DMS153 (cell line): Measurements from ENCODE around the gene ZDHHC19.
"Not testable (repeated sequence)": the region's sequence is repeated elsewhere in the genome, so short reads cannot be mapped to it uniquely, and the experiment has no call there.

Experiments
- DNase-seq: peaks from one replicate; lab custom pipeline; 2025; lab: John Stamatoyannopoulos, UW

The ZDHHC19 gene

DNA sequence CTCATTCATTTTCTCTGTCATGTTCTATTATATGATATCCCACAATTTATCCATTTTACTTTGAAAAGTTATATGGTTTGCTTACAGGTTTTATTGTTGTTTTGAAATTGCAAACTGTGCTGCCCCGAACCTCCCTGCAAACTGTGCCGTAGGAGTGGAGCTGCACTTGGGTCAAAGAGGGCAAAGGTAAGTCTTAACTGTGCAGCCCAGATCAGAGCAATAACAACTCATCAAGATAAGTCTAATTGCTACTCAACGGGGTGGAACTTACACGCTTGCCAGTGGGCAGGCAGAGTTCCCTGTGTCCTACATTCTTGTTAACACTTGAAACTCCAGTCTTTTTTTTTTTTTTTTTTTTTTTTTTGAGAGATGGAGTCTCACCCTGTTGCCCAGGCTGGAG lies 33.2 kb downstream of the ZDHHC19 start:
- no peak for DNase-seq

DNA sequence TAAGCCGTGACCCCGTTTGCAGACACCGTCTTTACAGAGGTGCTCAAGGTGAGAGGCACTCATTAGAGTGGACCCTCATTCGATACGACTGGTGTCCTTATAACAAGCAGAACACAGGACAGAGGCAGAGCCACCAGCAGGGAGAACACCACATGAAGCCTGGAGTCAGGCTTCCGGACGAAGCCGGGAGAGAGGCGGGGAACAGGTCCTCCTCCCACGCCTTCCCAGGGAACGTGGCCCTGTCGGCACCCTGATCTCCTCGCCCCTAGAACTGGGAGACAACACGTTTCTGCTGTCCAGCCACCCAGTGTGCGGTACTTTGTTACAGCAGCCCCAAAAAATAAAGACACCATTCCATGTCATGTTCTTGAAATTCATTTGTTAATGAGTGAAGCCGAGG lies 33.6 kb downstream of the ZDHHC19 start:
- DNase-seq: no peak

DNA sequence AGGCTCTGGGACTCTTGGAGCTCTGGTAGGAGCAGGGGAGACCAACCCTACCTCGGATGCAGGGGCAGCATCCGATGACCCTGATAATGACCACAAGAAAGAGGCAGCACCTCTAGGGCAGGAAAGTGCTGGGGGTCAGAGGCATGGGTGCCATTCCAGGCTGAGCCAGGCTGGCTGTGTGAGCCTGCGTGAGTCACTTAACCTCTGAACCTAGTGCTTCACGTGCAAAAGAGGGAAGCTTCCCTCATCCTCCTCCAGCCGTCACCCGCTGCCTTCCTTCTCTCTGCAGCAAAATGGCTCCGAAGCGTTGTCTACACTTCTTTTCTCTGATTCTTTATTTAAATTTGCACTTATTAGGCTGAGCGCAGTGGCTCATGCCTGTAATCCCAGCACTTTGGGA lies 35.5 kb downstream of the ZDHHC19 start:
- no peak for DNase-seq

DNA sequence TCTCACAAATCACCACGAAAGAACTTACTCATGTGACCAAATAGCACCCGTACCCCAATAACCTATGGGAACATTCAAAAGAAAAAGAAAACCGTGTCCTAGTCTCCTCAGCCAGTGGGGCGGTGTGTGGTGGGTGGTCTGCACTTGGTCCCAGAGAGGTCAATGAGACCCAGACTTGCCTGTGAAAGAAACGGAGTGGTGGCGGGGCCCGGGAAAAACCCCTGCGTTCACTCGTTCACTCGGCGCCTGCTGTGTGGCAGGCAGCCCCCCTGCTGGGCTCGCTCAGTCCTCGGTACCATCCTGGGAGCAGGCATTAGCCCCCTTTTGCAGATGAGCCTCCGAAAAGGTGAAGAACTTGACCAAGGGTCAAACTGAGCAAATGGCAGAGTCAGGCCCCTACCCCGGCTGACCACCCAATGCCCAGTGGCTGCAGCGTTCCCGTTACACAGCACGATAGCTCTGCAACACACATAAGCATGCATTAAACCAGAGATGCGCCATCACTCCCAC lies 36.0 kb downstream of the ZDHHC19 start:
- no peak for DNase-seq

DNA sequence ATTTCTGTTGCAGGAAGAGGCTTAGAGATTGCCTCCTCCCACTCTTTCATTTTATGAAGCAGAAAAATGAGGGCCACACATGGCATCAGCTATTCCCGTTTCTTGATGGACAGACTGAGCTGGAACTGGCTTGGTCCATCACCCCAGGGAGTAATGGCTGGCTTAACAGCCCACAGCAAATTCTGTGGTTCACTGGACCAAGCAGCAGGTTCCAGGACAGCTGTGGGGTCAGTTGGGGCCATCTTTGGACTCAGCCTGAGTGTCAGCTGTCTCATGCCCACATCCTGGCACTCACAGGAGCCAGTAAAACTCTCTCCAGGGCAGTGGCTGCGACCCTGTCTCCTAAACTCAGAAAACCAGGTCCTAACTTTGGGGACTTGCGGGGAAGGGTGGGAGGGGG lies 36.5 kb downstream of the ZDHHC19 start:
- DNase-seq: no peak

DNA sequence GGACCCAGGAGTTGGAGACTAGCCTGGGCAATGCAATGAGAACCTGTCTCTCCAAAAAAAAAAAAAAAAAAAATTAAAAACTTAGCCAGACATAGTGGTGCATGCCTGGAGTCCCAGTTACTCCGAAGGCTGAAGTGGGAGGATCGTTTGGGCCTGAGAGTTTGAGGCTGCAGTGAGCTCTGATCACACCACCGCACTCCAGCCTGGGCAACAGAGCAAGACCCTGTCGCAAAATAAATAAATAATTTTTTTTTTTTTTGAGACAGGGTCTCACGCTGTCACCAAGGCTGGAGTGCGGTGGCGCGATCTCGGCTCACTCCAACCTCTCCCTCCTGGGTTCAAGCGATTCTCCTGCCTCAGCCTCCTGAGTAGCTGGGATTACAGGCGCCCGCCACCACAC lies 40.9 kb downstream of the ZDHHC19 start:
- not testable (repeated sequence) for DNase-seq

DNA sequence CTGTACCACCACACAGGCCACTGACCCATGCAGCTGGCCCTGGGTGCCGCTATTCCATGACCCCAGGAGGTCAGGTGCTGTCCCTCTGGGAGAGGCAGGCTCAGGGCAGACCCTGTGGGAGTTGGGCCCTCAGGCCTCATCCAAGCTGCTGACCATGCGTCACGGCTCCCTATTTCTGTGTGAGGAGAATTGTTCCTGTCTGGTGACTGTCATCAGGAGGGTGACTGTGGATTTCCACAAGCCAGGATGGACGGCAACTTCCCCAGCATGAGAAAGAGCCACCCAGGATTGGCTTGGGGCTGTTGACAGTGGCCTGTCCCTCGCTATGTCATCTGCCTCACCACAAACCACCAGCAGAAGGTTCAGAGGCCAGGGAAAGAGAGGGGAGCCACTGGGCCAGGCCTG lies 41.4 kb downstream of the ZDHHC19 start:
- DNase-seq: no peak

DNA sequence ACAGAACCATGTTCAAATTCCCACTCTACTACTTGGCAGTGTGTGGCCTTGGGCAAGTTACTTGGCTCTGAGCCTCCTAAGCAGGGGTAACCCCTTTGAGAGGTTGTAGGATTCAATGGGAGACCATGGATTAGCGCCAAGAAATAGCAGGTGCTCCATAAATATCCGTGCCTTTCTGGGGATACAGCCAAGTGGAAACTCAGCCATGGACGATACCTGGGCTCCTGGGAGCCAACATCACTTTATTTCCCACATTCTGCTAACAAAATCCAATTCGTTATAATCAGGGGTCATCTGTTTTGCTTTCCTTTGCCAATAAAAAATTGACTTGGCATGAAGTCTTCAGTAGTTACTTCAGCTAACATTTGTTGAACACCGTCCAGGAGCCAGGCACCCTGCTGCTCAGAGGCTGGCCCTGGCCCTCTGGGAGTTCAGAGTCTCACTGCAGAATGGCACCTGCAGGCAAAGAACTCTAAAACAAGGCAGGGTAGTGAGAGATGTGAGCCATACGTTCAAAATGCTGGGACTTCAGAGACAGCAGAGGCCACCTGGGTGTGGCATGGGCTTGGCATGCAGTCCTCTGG lies 42.3 kb downstream of the ZDHHC19 start:
- DNase-seq: peak; percentile 62

DNA sequence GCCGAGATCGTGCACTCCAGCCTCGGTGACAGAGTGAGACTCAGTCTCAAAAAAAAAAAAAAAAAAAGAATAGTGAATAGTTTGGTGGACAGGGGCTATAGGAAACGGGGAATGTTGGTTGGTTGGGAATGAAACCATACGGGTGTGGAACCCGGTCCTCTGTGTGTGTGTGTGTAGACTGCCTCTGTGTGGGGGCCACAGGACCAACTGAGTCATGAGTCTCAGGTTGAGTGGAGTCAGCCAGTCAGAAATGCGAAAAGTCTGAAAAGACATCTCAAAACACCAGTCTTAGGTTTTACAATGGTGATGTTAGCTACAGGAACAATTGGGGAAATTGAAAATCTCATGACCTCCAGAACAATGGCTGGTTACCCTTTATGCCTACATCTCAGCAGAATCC lies 44.5 kb downstream of the ZDHHC19 start:
- DNase-seq: no peak

DNA sequence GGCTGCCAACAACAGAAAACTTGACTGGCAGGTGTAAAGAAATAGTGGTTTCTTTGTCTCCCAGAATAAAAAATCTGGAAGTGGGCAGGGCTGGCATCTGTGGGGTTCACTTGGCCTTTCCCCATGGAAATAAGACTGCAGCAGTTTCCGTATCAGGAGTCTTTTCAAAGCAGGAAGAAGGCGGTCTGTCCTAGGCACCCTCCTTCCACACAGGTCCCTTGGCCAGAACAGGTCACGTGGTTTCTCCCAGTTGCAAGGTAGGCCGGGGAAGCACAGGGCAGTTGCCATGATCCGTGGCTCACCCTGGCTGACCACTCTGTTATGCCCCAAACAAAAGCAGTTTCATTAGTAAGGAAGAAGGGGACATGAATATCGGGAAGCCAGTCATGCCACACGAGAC lies 45.4 kb downstream of the ZDHHC19 start:
- DNase-seq: no peak

DNA sequence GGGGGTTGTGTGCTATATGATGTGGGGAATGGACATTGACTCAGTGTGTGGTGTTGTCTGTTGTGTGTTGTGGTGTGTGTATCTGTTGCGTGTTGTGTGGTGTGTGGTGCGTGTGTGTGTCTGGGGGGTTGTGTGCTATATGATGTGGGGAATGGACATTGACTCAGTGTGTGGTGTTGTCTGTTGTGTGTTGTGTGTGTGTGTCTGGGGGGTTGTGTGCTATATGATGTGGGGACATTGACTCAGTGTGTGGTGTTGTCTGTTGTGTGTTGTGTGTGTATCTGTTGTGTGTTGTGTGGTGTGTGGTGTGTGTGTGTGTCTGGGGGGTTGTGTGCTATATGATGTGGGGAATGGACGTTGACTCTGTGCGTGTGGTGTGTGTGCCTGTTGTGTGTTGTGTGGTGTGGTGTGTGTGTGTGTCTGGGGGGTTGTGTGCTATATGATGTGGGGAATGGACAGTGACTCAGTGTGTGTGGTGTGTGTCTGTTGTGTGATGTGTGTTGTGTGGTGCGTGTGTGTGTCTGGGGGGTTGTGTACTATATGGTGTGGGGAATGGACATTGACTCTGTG lies 46.1 kb downstream of the ZDHHC19 start:
- DNase-seq: not testable (repeated sequence)

DNA sequence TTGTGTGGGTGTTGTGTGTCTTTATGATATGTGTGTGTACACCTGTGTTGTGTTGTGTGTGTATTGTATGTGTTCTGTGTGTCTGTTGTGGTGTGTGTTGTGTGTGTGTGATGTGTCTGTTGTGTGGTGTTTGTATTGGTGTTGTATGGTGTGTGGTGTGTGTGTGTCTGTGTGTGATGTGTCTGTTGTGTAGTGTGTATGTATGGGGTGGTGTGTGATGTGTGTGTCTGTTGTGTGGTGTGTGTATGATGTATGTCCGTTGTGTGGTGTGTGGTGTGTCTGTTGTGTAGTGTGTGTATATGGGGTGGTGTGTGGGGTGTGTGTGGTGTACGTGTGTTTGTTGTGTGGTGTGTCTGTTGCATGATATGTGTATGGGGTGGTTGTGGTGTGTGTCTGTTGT lies 46.6 kb downstream of the ZDHHC19 start:
- no peak for DNase-seq

DNA sequence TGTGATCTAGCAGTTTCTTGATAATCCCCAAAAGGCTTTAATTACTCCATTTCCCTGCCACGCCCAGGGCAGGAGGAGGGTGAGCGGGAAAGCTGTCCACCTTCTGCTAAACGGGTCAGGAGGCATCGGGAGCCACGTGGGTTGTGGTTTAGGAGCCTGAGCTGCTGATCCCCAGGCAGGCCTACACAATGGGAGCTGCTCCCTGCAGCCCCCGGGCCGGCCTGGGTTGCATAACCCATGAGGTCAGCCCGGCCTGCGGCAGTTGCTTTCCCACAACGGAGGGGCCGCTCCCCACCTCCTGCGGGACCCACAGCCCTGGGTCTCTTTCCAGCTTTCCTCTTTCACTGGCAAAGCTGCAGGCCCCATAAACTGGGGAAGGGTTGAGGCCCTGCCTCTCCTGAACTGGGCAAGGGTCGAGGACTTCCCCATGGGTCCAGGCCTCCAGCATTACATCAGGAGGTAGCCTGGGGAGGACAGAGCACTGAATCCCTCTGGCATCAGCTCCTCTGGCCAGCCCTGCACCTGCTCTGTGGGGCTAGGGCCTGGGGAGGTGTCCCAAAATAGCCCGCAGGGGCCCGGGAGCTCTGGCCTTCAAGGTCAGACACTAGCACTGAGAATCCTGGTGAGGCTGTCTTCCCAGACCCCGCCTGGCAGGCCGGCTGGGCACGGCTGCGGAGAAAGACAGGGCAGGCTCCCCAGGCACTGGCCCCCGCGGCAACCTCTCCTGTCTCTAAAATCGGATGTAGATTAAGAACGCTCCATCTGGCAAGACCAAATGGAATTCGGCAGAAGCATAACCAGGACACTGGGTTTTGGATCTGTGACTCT lies 47.3 kb downstream of the ZDHHC19 start:
- DNase-seq: no peak

DNA sequence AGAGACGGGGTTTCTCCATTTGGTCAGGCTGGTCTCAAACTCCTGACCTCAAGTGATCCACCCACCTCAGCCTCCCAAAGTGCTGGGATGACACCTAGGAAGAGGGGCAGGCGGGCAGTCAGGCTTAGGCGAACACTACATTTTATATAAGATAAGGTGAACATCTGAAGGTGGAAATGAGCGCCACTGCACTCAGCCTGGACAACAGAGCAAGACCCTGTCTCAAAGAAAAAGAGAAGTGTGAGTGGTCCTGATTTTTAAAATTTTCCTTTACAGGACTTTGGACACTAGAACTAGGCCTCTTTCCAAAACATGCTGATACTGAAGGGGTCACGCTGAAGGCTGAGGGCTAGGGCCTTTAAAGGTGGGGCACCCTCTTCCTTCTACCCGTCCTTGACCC lies 48.0 kb downstream of the ZDHHC19 start:
- no peak for DNase-seq

DNA sequence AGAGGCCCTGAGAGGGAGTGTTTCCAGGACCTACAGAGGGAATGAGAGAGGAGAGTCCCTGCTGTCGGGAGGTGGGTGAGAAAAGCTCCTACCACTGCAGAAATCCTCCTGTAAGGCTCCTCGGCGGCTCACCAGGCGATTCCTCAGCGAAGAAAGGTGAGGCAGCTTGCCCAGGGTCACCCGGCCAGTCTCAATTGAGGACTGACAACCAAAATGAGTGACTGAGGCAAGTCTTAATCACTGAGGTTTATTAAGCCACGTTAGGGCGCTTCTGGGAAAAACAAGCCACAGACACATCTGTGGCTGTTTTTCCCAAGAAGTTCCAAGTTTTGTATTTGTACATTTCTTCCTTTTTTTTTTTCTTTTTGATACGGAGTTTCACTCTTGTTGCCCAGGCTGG lies 48.5 kb downstream of the ZDHHC19 start:
- DNase-seq: no peak

DNA sequence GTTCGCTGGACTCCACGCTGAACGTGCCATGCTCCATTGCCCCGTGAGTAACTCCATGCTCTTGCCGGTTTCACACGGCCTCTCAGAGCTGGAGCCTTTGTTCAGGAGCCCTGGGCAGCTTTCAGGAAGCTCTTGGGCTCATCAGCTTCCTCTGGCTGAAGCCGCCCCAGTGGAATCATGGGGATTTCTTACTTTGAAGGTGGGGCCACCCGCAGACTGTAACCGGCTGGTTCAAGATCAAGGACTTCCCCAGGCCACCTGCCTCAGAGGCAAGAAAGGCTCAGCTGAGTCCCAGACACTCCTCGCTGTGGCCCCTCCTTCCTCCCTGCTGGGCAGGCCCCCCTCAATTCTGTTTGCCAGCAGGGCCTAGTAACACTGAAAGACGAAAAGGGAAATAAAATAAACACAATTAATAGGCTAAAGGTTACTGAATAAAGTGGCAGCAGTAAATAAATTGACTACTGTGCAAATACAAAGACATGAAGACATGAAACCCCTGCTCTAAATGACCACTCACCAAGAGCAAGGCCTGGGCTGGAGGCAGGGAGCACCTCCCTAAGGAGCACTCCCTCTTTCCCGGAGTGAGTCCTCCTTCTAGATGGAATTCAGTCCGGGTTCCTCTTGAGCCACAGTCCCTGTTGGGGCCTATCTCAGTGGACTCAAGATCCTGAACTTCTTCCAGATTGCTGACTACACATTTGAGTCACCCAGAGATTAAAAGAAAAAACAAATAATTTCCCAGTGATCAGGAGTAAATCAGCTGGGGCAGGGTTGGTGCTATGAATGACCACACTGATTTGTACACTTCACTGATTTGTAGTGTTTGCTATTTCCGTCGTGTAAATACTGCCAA lies 51.0 kb downstream of the ZDHHC19 start:
- peak; percentile 28 for DNase-seq

DNA sequence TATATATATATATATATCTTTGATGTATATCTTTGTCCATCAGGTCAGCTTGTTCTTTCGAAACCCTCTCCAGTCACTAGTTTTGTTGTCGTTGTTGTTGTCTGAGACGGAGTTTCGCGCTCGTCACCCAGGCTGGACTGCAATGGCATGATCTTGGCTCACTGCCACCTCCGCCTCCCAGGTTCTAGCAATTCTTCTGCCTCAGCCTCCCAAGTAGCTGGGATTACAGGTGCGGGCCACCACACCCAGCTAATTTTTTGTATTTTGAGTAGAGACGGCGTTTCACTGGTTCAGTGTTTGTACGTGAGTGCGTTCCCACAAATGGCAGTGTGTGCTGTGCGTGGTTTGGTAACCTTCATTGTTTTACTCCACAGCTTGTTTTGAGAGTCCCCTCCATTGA lies 51.7 kb downstream of the ZDHHC19 start:
- no peak for DNase-seq

DNA sequence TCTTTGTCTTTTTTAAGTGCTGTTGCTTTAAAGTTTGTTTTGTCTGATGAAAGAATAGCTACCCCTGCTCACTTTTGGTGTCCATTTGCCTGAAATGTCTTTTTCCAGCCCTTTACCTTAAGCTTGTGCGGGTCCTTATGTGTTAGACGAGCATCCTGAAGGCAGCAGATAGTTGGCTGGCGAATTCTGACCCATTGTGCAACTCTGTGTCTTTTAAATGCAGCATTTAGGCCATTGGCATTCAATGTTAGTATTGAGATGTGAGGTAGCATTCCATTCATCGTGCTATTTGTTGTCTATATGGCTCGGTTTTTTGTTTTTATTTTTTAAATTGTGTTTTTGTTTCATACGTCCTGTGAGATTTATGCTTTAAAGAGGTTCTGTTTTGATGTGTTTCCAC lies 55.0 kb downstream of the ZDHHC19 start:
- no peak for DNase-seq

DNA sequence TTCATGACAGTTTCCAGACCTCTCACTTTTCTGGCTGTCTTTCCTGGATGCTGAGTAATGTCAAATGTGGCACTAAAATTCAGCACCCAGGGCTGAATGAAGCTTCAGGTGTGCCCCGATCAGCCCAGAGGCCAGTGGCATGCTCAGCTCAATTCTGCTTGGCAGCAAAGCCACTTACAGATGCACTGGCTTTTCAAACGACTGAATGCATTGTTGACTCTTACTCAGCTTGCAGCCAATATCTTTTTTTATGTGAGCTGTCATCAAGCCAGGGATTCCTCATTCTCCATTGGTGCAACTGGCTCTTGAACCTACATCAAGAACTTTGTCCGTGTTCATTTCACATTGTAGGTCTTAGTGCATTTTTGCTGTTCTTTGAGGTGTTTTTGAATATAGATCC lies 60.7 kb downstream of the ZDHHC19 start:
- peak; percentile 35 for DNase-seq

DNA sequence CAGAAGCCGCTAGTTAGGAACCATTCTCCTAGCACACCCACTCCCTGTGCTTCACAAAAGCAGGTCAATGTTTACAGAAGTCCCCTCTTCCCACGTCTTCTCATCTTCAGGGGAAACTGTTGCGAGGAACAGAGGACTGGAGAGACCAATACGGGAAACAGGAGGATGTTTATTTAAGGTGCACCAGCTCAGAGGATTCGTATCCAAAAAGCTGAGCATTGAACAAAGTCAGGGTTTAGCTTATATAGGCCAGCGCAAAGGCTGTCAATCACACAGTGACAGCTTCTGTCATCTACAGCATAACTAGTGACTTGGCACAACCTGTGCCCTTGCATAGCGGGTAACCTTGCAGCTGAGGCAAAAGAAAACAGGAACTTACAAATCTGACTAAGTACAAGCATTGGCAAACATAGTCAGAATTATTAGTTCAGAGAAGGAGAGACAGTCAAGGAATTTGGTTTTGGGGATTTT lies 61.3 kb downstream of the ZDHHC19 start:
- no peak for DNase-seq

DNA sequence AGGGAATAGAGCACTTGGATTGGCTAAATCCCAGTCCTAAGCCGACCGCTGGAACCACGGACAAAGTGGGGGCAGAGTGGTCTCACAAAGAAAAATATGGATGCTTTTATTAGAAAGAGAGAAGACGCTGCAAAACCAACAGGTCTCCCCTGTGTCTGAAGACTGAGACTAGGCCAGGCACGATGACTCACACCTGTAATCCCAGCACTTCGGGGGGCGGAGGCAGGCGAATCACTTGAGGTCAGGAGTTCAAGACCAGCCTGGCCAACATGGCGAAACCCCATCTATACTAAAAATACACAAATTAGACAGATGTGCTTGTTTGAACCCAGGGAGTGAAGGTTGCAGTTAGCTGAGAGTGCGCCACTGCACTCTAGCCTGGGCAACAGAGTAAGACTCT lies 61.8 kb downstream of the ZDHHC19 start:
- no peak for DNase-seq
